CD4-positive, alpha-beta T cell treated with Interferon alpha-2 for 1 hour (primary cell): ENCODE results near the gene CAMK4.
"Not testable (repeated sequence)": the region's sequence is repeated elsewhere in the genome, so short reads cannot be mapped to it uniquely, and the experiment has no call there.

Experiments
- DNase-seq, 2 donors: peaks; one replicate each; pipeline ENCODE4 v3.0.0-alpha.2; 2020 to 2022

CAMK4 gene

DNA sequence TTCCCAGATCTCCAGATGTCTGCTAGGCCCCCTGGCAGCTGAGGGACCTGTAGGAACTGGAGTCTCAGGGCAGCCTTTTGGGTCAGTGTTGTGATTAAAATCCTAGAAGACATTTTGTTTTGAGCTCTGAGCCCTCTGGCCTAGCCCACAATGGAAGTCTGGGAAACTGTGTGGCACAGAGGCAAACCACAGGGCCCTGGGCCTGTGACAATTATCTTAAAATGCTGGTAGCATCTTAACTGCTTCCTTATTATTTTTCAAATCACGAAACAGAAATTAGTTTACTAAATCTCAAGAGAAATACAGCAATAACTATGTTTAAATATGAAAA, 162.6 kb downstream of the CAMK4 start:
- no peak for DNase-seq

GRCh38 chr5:111387361-111387760, 163.2 kb downstream of the CAMK4 start:
- no peak for DNase-seq

GRCh38 chr5:111389390-111390082, 165.4 kb downstream of the CAMK4 start:
- DNase-seq = no peak

DNA sequence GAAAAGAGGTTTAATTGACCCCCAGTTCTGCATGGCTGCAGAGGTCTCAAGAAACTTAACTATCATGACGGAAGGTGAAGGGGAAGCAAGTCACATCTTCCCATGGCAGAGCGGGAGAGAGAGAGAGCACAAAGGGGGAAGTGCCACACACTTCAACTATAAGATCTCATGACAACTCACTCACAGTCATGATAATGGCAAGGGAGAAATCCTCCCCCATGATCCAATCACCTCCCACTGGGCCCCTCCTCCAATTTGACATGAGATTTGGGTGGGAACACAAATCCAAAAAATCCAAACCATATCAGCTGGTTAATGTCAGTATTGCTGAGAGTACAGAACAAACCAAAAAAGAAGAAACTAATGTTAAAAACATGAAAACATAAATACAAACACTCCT, 168.0 kb downstream of the CAMK4 start:
- DNase-seq = no peak

DNA sequence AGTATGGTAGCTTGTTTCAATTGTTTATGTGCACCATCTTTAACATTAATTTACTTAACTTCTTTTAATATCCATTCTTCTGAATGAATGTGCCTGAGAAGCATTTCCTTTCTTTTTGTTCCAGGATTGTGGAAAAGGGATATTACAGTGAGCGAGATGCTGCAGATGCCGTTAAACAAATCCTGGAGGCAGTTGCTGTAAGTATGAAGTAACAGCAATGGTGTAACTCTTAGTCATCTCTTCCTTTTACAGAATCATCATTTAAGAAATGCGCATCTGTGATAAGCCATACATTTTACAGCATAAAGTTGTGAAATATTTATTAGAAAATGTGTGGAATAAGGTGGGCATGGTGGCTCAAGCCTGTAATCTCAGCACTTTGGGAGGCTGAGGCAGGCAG, 170.4 kb downstream of the CAMK4 start:
- DNase-seq = no peak

DNA sequence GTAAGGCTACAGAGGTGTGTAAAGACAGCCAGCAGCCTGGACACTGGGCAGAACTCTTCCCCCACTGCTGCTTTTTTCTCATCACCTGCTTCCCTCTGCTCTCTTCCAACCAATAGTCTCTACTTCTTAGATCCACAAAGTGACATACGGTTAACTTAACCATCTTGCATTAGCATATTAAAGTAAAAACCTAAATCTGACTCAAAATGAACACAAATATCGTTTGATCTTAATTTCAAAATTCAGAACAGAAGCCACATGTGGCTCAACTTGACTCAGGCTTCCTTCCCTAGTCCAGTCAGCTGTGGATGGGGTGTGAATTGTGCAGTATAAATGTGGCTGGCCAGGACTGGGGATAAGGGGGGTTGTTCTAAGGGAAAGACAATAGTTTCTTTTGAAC, 173.8 kb downstream of the CAMK4 start:
- no peak for DNase-seq

DNA sequence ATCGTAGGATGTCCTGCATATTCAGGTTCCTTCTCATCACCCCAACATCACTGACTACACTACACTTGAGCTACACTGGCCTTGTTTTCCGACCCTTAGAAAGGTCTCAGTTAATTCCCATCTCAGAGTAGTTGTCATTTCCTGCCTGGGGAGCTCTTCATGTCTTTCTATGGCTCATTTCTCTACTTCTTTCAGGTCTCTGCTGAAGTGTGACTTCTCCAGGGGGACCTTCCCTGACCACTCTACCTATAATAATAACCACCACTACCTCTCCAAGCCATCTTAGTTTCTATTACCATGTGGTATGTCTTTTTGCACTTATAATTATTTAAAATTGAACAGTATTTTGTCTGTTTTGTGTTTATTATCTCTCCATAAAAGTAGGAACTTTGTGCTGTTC, 174.9 kb downstream of the CAMK4 start:
- DNase-seq = no peak

DNA sequence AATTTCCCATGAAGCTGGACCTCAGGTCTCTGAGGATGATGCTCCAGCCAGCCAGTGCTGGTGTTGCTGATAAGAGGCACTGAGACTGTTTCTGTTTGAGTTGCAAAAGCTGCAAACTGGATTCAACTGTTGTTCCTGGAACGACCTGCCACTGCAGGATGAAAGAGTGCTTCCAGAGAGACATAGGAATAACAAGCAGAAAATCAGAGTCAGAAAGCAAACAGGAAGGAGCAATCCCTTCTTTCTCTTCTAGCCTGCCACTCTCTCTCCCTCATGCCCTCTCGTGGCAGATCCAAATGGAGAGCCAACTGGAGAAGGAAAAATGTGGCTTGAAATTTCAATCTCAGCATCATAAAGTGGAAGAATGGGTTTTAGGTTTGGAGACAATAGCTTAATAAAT, 177.7 kb downstream of the CAMK4 start:
- DNase-seq = no peak

- DNase-seq = no peak
Observed at GRCh38 chr5:111404270-111404769, 180.1 kb downstream of the CAMK4 start.

DNA sequence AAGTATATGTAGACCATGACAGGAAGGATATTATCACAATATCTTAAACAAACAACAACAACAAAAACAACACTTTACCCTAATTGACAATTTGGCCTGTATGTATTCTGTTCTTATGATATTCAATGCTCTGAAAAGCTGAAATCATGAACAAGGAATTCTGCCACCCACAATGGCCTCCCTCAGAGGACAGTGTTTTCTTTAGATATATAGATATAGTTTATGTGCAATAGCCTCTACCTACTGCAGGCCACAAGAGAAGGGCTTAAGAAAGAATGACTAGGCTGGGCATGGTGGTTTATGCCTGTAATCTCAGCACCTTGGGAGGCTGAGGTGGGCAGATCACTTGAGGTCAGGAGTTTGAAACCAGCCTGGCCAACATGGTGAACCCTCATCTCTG, 183.4 kb downstream of the CAMK4 start:
- DNase-seq = no peak

DNA sequence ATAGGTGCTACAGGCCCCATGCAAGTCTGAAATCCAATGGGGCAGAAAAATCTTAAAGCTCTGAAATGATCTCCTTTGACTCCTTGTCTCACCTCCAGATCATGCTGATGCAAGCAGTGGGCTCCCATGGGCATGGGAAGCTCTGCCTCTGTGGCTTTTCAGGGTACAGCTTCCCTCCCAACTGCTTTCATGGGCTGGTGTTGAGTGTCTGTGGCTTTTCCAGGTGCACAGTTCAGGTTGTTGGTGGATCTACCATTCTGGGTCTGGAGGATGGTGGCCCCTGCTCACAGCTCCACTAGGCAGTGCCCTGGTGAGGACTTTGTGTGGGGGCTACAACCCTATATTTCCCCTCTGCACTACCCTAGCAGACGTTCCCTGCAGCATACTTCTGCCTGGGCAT, 184.6 kb downstream of the CAMK4 start:
- DNase-seq = no peak

DNA sequence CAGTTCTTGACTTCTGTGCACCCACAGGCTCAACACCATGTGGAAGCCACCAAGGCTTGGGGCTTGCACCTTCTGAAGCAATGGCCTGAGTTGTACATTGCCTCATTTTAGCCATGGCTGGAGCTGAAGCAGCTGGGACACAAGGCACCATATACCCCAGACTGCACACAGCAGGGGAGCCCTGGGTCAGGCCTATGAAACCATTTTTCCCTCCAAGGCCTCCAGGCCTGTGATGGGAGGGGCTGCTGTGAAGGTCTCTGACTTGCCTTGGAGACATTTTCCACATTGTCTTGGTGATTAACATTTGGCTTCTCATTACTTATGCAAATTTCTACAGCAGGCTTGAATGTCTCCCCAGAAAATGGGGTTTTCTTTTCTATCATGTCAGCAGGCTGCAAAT, 185.1 kb downstream of the CAMK4 start:
- DNase-seq = not testable (repeated sequence)

DNA sequence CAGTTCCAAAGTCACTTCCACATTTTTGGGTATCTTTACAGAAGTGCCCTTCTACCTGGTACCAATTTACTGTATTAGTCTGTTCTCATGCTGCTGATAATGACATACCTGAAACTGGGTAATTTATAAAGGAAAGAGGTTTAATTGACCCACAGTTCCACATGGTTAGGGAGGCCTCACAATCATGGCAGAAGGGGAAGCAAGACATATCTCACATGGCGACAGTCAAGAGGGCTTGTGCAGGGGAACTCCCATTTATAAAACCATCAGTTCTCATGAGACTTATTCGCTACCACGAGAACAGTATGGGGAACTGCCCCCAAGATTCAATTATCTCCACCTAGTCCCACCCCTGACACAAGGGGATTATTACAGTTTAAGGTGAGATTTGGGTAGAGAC, 185.9 kb downstream of the CAMK4 start:
- not testable (repeated sequence) for DNase-seq

DNA sequence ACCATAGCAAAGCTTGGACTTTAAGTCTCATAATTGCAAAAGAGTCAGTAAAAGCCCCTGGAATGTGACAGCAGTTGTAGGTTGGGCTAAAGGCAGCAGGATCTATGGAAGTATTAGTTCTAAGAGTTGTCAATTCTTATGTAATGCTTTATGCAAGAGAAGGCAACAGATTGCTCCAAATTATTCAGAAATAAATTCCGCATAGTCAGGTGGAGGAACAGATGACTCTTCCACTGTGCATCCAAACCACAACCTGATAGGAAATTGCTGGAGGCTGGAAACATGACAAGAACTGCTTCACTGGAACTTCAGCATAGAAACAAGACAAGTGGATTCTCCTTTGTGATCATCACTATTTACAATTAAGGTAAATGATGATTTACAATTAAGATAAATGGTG, 187.1 kb downstream of the CAMK4 start:
- DNase-seq = no peak

DNA sequence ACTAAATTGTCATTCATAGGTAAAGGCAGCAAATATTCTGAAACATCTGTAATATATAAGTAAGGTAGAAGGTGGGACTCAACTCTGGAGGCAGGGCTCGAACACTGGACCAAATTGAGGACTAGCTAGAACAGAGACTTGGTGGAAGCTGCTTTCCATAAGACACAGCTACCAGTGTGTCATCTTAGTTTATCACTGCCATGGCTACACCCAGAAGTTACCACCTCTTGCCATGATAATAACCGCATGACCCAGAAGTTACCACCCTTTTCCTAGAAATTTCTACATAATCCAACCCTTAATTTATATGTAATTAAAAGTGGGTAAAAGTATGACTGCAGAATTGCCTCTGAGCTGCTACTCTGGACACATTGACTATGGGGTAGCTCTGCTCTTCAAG, 188.4 kb downstream of the CAMK4 start:
- DNase-seq = no peak

DNA sequence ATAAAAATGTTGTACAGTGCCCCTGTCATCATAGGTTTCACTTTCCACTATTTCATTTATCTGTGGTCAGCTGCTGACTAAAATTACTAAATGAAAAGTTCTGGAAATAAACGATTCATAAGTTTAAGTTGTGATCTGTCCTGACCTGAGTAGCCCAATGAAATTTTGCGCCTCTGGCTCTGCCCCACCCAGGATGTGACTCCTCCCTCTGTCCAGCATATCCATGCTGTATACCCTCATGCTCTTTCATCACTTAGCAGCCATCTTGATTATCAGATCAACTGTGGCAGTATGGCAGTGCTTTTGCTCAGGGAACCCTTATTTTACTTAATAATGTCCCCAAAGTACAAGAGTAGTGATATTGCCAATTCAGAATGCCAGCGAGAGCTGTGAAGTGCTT, 190.9 kb downstream of the CAMK4 start:
- DNase-seq = no peak

DNA sequence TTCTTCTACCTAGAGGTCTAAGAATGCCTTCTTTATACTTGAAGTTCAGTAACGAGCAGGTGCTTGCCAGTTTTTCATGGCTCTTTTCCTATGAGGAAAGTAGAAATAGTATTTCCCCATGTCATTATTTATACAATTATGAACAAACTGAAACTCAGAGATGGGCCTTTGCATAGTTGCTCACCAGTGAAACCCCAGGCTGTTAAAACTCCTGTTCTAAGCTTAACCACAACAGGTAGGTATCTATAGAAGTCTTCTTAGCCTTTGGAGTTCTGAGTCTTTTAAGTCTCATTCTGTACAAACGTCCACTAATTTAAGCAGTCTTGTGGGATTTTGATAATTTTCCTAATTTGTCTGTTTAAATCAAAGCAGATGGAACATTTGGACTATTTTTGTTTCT, 198.1 kb downstream of the CAMK4 start:
- DNase-seq = no peak

GRCh38 chr5:111422747-111423720, 198.8 kb downstream of the CAMK4 start:
- DNase-seq = no peak

DNA sequence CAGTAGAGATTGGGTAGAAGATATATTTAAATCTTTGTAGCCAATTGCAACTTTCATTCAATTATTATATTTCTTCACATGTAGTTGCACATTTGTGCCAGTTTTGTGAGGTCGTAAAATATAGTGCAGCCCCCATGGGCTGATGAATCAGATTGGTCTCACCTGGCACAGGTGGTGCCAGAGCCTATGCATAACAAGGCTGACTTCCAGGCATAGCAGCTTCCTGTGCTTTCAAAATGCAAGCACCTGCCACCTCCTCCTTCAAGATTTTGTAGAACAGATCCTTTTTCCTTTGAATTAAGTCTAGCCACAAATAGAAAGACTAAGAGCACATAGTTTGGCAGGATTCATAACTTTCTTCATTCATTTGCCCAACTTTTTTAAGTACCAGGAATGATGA, 201.0 kb downstream of the CAMK4 start:
- no peak for DNase-seq

GRCh38 chr5:111427762-111428161, 203.6 kb downstream of the CAMK4 start:
- DNase-seq = no peak

- no peak for DNase-seq
Observed at GRCh38 chr5:111432883-111433536, 208.8 kb downstream of the CAMK4 start.

GRCh38 chr5:111434800-111435199, 210.6 kb downstream of the CAMK4 start:
- DNase-seq = no peak

- DNase-seq = no peak
Observed at GRCh38 chr5:111439473-111440075, 215.4 kb downstream of the CAMK4 start.
